PFSK-1 (cell line): Measurements from ENCODE around the gene HAUS5.

Experiments used
- FOXP2 ChIP-seq: optimal IDR thresholded peaks from 2 replicates; pipeline ENCODE3; 2011; ENCODE audit warnings: borderline replicate concordance, control low read depth, inconsistent platforms; ENCODE audit not compliant: insufficient read depth; ENCODE audit errors: extremely low read length, extremely low read depth
- POLR2AphosphoS5 ChIP-seq: IDR thresholded peaks from 2 replicates; pipeline ENCODE4 v1.6.1; 2012; ENCODE audit warnings: low read depth, mild to moderate bottlenecking, control low read depth, low read length, moderate library complexity
- SIN3A ChIP-seq: IDR thresholded peaks from 2 replicates; pipeline ENCODE4 v1.6.1; 2012; ENCODE audit warnings: mild to moderate bottlenecking, low read length, moderate library complexity, borderline replicate concordance; ENCODE audit not compliant: insufficient read depth
- TAF1 ChIP-seq: IDR thresholded peaks from 2 replicates; pipeline ENCODE4 v1.6.1; 2012; ENCODE audit warnings: low read length, control low read depth, borderline replicate concordance; ENCODE audit not compliant: insufficient read depth
- TF ChIP-seq, protein P1 (sequence below), 2 experiments: IDR thresholded peaks; 2 replicates each; pipeline versions ENCODE4 v1.6.1 to v1.8.0; 2011 to 2012; ENCODE audit warnings: low read depth in 2 of 2, low read length in 2 of 2, control low read depth in 1 of 2, inconsistent platforms in 1 of 2, mild to moderate bottlenecking in 1 of 2, moderate library complexity in 1 of 2; ENCODE audit not compliant: insufficient read depth in 1 of 2

DNA sequence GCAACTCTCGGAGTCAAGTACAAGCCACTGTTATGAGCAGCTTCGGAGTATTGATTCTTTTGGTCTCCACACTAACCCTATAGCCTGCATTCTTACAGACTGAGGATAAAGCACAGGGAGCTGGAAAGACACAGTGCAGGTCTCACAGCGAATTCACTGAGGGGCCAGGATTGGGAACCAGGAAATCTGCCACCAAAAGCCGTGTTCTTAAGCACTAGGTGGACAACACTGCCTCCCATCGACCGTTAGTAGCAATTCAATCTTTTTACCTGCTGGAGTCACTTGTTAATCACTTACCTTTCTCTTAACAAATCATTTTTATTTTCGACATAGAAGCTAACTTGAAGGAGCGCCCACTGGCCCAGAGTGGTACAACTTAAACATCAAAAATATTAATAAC lies 20.3 kb upstream of the HAUS5 start:
- no peak for TF ChIP-seq POLR2AphosphoS5
- TF ChIP-seq TAF1, result no peak
- TF ChIP-seq, protein P1, sequence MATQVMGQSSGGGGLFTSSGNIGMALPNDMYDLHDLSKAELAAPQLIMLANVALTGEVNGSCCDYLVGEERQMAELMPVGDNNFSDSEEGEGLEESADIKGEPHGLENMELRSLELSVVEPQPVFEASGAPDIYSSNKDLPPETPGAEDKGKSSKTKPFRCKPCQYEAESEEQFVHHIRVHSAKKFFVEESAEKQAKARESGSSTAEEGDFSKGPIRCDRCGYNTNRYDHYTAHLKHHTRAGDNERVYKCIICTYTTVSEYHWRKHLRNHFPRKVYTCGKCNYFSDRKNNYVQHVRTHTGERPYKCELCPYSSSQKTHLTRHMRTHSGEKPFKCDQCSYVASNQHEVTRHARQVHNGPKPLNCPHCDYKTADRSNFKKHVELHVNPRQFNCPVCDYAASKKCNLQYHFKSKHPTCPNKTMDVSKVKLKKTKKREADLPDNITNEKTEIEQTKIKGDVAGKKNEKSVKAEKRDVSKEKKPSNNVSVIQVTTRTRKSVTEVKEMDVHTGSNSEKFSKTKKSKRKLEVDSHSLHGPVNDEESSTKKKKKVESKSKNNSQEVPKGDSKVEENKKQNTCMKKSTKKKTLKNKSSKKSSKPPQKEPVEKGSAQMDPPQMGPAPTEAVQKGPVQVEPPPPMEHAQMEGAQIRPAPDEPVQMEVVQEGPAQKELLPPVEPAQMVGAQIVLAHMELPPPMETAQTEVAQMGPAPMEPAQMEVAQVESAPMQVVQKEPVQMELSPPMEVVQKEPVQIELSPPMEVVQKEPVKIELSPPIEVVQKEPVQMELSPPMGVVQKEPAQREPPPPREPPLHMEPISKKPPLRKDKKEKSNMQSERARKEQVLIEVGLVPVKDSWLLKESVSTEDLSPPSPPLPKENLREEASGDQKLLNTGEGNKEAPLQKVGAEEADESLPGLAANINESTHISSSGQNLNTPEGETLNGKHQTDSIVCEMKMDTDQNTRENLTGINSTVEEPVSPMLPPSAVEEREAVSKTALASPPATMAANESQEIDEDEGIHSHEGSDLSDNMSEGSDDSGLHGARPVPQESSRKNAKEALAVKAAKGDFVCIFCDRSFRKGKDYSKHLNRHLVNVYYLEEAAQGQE (IDR thresholded peaks at IDR 0.05; ENCODE audit: insufficient read depth in 1 of 2, low read depth in 2 of 2, low read length in 2 of 2), result no peak
- TF ChIP-seq SIN3A, result no peak
- no peak for TF ChIP-seq FOXP2
